ENCODE data around the gene BDKRB2.
"Not testable (repeated sequence)": the region's sequence is repeated elsewhere in the genome, so short reads cannot be mapped to it uniquely, and the experiment has no call there.

BDKRB2 gene

DNA sequence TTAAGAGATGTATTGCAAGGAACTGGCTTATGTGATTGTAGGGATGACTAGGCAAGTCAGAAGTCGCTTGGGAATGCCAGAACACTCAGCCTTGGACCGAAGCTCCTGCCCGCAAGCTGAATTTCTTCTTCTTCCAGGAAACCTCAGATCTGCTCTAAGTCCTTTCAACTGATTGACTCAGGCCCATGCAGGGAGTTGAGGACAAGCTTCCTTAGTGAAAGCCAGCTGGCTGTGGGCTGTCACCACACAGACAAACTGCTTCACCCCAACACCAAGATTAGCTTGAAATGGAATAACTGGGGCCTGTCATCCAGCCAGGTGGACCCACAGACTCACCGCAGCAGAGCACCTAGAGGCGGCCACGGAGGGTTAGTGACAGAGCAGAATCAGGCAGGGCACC is 24.7 kb downstream of the BDKRB2 start:
- no peak for DNase-seq

DNA sequence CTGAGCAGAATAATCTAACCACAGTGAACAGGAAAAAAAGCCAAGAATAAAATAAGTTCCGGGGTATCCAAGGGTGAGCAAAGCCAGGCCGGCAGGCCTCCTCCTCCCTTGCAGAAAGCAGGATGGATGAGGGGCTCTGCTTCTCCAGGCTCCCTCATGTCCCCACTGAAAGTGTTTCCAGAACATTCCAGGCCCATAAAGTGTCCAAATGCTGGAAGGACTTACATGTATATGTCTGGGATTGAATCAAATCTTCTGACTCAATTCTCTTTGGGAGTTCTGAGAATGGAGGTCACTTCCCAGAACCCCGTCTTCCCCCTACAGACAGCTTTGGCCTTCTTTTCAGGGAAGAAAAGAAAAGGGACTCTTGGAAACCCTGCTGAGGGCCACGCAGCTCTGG is 26.4 kb downstream of the BDKRB2 start:
- no peak for DNase-seq

DNA sequence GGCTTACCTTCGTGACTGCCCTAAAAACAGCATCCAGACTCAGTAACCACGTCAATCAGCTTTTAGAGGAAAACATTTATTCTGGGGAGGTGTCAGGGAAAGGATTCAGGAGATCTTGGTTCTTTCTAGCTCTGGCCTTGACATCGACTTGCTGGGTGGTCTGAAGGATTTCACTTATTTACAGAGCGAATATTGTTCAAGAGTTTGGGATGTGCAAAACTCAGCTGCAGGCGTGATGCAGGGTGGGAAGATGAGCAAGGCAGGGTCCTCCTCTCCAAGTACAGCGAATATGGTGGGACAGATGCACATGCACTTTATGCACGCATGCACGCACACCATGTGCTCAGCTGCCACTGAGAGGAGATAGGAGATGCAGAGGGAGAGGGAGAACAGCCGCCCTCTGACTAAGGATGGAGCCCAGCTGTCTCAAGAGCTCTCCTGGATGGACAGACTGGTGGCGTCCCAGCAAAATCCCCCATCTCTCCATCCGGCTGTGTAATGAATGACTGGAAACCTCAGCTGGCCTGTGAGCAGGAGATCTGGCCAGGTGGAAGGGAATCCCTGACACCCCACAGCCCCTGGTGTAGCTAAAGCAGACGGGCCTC is 27.0 kb downstream of the BDKRB2 start:
- DNase-seq: peak; percentile 83

DNA sequence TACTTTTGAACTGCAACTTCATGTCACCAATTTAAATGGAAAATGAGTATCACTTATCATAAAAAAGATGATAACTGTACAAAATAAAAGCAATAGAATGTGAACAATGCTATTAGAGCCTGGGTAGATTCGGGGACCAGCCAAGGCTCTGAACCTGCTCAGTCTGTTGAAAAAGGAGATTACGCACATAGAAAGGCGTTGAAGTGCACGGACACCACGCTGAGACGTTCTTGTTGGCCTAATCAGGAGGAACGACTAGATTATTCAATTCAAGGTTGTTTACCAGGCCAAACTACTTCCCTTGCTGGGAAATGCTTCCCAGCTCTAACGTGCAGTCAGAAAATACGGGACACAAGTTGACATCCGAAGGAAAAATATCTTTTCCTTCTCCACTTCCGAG is 27.9 kb downstream of the BDKRB2 start:
- no peak for DNase-seq

DNA sequence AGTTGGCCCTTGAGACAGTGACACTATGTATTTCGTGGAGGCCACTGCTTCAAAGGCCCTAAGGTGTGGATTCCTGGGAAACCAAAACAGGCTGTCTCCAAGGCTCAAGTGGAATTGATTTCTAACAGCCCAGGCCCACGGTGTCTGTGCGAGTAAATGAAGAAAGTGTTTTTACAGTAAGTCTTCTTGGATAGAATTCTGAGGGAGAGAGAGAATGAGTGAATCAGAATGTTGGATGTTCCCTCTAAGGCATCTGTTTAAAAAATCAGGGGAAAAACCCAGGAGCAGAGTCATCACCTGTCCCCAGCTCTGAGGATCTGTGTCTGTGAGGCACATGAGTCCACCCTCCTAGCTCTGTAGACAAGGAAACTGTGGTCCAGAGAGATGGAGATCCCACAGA is 29.0 kb downstream of the BDKRB2 start:
- DNase-seq: no peak

DNA sequence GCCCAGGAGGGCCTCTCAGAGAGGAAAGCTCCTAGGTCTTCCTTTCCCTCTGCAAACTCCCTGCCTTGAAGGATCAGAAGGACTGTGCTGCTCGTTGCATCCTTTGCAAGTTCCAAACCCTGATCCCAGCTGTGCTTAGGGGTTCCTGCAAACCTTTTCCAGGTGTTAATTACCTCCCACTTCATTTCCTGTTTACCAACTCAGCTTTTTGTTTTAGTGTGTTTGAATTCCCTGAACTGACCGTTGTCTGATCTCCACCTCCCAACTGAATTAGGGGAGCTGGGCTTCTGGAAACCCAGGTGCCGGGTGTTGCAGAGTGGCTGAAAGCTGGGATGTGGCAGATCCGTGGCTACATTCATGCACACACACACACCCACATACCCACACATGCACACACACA is 30.8 kb downstream of the BDKRB2 start:
- no peak for DNase-seq

DNA sequence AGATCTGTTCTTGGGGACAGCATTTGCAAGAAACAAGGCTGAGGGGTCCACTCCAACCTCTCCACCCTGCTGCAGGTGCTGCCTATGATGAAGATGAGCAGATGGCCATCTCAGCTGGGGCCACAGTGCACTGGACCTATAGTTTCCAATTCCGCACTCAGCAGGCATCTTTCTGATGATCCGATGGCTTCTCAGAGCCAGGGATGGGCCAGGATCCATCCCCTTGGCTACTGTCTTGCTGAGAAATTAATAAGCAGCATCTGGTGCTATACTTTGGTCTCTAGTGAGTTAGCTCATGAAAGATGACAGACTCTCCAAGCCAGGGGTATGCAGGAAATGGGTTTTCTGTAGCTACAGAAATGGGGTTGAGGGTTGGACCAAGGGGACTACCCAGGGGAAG is 33.0 kb downstream of the BDKRB2 start:
- DNase-seq: no peak

DNA sequence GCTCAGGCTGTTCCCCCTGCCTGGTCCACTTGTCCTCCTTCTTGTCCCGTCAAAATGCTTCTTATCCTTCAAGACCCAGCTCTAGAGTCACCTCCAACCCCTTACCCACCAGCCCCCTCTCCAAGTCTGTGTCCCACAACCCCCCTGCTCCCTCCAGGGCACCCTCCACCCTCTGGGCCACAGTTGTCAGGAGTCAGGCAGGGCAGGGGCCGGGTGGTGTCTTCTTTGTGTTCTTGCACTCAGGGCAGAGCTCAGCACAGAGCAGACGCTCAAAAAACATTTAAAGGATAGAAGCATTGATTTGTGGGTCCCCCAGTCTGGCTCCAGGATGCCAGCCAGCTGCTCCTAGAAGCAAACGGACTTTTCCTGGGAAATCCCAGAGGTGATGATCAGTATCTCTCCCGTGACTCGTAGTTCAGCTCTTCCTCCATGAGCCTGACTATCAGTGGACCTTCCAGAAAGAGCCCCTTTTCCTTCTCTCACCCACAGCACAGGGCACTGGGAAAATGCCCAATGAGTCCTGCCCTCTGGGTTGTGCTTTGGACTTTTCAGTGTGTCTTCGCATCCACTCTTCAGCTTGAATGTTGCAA is 34.1 kb downstream of the BDKRB2 start:
- no peak for DNase-seq

DNA sequence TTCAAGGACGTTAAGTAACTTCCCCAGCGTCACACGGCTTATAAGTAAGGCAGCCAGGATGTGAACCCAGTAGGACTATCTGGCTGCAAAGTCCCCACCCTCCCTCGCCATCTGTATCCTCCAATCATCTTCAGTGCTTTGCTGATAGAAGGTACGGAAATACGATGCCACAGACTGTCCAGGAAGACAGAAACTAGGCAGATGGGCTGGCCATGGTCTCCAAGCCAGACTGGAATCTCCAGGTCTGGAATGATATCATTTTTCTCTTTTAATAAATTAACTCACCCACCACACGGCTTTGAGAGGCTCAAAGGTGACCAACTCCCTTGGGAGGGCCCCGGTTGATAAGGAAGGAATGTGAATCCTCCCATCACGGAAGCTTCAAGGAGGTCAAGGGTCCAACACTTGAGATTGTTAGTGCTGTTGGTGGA is 35.1 kb downstream of the BDKRB2 start:
- no peak for DNase-seq

DNA sequence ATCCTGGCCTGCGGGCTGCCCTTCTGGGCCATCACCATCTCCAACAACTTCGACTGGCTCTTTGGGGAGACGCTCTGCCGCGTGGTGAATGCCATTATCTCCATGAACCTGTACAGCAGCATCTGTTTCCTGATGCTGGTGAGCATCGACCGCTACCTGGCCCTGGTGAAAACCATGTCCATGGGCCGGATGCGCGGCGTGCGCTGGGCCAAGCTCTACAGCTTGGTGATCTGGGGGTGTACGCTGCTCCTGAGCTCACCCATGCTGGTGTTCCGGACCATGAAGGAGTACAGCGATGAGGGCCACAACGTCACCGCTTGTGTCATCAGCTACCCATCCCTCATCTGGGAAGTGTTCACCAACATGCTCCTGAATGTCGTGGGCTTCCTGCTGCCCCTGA is 36.0 kb downstream of the BDKRB2 start:
- DNase-seq: no peak

DNA sequence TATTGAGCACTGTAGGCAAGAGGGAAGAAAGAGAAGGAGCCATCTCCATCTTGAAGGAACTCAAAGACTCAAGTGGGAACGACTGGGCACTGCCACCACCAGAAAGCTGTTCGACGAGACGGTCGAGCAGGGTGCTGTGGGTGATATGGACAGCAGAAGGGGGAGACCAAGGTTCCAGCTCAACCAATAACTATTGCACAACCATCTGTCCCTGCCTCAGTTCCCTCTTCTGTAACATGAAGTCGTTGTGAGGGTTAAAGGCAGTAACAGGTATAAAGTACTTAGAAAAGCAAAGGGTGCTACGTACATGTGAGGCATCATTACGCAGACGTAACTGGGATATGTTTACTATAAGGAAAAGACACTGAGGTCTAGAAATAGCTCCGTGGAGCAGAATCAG is 37.5 kb downstream of the BDKRB2 start:
- DNase-seq: no peak

DNA sequence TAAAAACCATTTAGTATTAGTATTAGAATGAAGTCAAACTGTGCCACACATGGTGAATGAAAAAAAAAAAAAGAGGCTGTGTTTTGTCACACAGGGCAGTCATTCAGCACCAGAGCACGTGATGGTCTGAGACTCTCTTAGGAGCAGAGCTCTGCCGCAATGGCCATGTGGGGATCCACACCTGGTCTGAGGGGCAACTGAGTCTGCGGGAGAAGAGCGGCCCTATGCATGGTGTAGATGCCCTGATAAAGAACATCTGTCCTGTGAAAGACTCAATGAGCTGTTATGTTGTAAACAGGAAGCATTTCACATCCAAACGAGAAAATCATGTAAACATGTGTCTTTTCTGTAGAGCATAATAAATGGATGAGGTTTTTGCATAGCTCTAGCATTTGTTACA is 39.1 kb downstream of the BDKRB2 start:
- peak; percentile 70 for DNase-seq

DNA sequence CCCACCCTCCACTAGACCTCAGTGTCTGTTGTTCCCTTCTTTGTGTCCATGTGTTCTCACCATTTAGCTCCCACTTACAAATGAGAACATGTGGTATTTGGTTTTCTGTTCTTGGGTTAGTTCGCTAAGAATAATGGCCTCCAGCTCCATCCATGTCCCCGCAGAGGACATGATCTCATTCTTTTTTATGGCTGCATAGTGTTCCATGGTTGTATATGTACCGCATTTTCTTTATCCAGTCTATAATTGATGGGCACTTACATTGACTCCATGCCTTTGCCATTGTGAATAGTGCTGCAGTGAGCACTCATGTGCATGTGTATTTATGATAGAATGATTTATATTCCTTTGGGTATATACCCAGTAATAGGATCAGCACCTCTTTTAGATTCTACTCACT is 40.4 kb downstream of the BDKRB2 start:
- not testable (repeated sequence) for DNase-seq

DNA sequence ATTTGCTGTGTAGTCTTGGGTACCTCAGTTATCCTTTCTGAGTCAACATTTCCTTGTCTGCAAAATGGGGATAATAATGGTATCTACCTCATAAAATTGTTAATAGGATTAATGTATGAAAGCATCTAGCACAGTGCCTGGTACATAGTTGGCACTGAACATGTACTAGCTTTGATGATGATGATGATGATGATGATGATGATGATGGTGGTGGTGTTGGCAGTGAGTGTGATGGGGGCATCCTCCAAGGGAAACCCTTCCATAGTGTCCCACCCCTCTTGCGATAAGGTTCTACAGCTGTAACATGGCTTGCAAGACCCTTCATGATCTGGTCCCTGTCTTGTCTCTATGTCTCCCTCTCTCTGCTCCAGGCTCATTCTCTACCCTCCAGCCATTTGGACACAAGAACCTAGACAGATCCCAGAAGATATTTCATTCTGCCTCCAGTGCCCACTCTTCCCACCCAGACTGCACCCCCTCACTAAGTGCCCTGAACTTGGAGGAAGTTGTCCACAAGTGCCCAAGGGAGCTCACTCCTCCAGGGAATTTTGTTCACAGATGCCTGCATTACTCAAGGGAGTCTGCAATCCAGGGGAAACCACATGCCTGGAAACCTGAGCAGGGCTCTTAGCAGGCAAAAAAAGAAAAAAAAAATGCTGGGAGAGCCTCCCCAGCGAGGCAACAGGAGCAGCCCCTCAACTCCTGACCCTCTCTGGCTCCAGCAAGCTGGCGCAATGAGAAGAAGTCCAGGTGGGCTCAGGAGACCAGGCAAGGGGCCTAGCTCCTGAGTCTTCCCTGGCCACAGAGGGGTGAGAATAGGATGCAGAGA is 41.3 kb downstream of the BDKRB2 start:
- peak; percentile 95 for DNase-seq

DNA sequence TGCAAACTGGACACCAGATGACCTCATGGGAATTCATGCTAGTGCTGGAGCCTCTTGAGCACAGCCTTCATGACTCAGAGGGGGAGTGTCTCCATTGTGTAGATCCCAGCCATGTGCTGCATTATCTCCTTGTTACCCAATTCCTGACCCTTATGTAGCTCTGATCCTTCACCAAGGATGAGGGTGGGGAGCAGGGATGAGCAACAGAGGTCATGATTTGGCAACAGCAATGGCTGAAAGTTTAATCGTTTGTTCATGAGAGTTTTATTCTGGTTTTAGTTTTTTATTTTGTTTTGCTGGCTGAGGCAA is 41.9 kb downstream of the BDKRB2 start:
- peak; percentile 95 for DNase-seq

DNA sequence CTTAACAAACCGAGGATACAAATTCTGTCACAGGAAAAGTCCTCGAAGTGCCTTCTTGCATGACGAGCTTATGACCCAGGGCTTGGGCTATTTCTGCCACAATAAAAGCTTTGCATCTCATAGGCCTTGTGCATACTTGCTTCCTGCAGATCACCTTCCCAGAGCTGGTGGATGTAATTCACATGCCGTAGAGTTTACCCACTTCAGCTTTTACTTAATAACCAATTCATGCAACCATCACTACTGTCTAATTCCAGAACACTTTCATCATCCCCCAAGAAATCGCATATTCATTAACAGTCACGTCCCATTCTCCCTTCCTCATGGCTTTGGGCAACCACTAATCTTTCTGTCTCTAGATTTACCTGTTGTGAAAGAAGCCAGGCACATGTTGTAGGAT is 42.4 kb downstream of the BDKRB2 start:
- no peak for DNase-seq

DNA sequence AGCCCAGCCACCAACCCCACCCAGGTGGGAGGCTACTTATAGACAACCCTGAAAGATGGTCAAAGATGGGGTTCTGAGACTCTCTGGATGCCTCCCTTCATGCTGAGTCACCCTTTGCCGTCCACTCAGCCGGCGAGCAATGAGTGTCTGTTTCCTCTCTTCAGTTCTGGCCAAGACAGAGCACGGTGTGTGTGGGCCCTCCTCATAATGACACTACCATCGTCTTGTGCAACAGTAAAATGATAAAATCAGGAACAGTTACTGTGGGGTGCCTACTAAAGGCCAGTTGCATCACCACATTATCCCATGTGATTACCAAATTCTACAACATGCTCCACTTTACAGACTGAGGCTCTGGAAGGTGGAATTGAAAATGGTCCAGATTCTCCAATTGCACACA is 44.4 kb downstream of the BDKRB2 start:
- DNase-seq: no peak

DNA sequence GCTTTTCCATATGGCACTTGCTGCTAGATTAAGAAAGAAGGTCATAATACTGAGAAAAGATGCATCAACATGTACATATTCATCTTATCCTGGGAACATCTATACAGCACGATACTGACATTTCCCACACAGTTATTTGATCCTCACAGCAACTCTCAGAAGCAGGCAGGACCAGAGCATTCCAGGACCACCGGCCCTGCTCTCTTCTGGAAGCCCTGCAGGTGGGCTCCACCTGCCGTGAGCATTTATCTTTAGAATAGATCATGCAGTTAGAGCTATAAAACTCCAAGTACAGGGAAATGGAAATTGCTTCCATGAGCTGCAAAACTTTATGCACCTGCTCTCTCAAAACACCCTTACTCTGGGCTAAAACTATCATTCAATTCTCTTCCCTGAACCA is 45.8 kb downstream of the BDKRB2 start:
- peak; percentile 40 for DNase-seq

DNA sequence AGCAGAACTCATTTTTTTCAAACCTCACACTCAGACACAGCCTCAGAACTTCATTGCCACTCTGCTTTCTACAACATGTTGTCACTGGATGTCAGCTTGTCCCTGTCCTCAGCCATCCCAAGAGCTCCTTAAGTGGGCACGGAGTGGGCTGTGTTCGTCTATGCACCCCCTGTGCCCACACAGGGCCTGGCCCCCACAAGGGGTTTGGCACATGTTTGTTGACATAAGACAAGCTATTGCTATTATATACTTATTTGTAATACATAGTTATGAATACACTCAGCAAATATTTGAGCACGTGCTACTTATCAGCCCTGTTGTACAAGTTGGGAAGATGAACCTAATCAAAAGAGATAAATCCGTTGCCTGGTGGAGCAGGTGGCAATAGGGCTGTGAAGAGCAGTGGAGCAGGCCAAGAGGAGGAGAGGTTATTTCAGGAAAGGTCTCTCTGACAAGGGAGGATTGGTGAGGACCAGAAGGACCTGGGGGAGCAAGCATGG is 47.1 kb downstream of the BDKRB2 start:
- DNase-seq: no peak

DNA sequence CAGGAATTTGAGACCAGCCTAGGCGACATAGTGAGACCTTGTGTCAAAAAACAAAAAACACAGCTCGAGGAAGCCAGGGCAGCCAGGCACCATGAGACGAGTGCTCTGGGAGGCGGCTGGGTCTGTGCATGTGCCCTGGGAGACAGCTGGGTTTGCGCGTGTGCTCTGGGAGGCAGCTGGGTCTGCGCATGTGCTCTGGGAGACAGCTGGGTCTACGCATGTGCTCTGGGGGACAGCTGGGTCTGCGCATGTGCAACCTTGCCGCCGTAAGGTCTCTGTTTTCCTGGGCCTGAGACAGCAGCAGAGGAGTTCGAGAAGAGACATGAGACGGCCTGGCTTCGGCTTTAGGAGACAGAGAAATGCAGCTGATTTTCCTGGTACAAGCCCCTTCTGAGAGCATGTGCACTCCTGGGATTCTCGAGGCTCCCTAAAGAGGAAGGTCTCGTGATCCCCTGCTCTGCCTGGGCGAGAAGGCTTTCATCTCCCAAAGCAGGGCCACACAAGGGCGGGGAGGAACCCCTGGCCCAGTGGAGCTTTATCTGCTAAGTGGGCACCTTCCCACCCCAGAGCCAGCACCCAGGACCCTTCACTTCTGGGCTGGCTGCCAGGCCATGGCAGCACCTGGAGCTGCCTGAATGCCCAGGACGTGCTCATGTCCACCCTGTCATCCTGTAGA is 47.8 kb downstream of the BDKRB2 start:
- DNase-seq: peak; percentile 47

DNA sequence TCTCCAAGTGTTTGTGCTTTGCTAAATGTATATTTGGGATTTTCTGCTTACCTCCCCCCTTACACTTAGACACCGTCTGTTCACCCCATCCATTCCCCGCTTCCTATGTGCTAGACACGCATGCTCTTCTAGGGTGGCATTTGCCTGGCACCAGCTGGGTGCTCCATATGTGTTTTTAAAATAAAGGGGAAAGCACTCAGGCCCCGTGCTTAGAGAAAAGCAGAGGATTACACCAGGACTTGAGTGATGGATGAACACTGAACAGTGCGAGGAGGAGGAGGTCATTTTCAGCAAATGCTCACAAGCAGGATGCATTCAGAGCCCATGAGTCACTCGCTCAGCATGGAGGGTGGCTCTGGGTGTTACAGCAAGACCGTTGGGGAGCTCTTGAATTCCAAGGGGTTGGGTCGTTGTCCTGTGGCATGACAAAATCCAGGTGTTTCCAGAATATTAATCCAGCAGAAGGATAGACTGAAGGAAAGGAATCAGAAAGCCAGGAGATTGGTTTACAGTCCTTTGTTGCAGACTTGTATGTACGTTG is 48.4 kb downstream of the BDKRB2 start:
- DNase-seq: peak; percentile 45

DNA sequence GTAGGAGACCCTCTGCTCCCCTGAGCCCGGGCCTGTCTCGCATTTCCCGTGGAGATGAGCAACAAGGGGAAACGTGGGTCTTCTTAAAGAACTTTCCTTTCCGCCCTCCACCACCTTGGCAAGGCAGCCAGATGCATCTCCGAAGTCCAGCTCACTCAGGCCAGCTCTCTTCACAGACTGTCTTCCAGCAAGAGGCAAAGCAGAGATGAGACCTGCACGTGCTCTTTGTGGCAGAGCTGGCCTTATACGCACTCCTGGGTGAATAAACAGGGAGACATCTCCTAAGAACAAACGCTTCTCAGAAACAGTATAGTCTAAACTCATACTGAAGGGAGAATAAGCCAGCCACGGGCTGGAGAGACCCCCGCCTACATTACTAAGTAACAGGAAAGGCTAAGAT is 50.0 kb downstream of the BDKRB2 start:
- DNase-seq: no peak
